ENCODE results near the gene RIMS4.
A peak's percentile ranks its signal among the peaks of the same experiment; 100 is the strongest.

RIMS4 gene

DNA sequence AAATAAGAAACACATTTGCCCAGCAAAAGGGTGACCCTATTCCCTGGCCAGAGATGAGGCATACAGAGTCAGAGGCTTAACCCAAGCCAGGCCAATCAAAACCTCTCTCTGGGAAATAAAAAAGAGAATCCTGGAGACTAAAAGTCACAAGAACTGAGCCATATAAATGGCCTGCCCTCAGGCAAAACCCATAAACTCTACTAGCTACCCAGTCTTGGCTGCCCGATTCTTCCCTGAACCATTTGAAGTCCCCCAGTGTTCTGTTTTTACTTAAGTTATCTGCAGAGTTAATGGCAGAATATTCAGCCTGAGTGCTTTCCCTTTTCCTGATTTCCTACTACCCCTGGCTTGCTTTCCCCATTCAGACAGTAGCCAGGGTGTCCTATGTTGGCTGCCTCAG is 50.8 kb downstream of the RIMS4 start:
- DNase-seq, result no peak

DNA sequence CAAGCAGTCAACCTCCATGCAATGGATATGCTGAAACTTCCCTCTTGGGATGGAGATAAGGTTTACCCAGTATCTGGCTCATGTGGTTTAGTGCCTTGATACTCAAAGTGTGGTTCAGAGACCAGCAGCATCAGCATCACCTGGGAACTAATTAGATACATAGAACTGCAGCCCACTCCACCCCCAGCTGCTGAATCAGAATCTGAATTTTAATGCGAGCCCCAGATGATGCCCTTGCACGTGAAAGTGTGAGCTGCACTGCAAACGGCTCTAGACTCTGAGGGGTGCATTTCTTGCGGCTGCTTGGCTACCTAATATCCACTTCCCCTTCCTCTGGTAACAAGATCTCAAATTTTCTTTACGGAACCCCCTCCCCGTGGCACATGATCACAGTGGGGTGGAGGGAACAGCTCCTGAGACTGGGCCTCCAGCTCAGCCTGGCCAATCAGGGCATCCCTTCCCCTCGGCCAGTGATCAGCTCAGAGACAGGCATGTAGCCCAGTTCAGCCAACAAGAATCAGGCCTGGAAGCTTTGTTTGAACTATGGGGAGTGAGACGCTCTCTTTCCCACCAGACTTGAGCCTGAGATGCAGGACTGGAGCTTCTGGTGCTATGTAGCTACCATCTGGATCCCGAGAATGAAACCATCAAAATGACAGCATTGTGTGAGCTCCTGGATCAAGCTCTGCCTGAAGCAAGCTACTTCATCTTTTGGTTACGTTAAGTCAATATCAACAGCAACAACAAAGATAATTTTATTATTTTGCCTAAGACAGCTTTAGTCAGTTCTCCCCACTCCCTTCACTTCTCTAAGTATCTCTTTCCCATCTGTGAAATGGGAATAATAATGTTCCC is 51.9 kb downstream of the RIMS4 start:
- no peak for DNase-seq

DNA sequence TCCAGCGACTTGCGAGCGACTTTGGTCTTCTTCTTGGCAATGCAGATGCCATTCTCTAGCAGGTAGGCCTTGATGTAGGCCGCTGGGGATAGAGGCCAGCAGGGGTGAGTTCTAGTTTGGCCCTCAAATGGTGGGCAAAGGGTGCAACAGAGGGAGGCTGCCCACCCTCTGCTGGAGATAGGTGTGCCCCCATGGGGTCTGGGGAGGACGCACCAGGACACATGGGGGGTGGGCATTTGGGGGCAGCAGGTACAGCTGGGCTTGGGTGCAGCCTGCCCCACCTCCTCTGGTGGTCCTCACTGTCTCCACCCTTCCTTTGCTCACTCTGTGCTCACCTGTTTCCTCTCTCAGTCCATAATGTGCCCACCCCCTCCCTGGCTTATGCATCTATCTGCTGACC is 53.4 kb downstream of the RIMS4 start:
- DNase-seq, result no peak

DNA sequence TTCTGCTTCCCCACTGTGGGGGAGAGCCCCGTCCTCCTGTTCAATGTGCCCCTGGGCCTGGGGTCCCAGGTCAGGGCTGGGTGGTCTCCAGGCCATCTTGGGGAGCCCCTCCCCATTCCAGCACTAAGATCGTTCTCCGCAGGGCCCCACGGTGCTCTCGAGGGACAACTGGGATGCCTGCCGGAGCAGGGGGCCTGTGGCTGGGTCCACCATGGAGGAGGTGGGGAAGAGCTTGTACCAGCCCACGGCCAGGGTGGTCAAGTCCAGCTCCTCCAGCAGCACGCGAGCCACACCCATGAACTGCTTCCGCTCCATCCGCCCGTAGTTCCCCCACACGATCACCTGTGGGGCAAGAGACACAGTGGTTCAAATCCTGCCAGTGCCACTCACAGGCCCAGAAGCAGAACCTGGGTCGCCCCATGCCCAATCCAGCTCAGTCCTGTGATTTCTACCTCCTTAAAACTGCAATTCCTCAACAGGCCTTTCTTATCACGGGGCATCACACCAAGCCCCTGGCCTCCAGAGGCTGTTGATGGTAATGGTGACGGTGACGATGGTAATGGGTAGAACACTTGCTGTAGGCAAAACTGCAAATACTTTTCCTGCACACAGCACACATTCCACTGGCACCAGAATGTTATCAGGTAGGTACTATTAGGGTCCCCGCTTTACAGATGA is 54.2 kb downstream of the RIMS4 start:
- DNase-seq, result no peak

DNA sequence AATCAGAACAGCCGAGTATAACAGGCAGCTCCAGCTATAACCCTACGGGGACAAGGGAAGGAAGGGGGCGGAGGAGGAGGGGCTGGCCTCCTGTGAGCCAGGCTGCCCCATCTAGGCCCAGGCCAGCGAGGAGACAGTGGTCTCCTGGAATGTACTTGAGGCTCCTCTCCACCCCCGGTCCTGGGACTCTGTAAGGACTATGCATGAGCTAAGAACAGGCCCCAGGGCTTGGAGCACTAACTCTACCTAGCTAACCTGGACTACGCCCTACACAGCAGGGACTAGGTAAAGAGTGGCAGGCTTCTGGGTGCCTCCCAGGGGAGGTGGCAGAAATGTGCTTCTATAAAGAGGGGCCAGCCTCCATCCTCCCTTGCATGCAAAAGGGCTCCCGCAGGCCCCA is 55.8 kb downstream of the RIMS4 start:
- no peak for DNase-seq

DNA sequence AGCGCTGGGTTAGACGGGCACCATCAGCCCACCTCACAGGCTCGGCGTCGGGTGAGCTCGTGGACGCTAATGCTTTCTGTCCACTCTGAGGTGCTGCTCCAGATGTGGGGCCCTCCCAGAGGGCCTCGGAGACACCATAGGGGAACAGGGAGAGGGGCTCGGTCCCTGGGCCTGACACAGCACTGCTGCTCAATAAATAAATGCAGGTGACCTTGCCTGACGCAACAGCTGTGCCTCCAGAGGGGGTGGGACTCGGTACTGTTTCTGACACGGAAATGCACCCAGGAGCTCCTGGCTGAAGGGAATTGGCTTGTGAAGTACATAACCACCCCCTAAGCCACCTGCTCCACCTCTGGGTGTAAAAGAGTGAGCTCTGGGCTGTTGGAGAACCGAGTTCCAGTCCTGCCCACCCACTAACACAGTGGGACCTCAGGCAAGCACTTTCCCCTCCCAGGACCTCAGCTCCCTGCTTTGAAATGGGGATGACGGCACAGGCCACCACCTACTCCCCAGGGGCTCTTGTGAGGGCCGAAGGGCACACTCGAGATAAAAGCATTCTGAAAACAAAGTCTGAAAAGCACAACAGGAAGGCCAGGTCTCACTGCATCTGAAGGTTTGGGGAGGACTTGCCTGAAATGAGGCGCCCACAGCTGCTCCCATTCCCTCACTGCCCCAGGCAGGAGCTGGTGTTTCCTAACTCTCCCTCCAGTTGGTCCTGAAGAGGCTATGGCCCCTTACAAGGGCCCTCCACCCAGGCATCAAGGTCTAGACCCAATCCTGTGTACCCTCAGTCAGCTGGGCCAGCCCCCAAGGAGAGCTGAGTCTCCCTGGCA is 58.0 kb downstream of the RIMS4 start:
- DNase-seq, result no peak

DNA sequence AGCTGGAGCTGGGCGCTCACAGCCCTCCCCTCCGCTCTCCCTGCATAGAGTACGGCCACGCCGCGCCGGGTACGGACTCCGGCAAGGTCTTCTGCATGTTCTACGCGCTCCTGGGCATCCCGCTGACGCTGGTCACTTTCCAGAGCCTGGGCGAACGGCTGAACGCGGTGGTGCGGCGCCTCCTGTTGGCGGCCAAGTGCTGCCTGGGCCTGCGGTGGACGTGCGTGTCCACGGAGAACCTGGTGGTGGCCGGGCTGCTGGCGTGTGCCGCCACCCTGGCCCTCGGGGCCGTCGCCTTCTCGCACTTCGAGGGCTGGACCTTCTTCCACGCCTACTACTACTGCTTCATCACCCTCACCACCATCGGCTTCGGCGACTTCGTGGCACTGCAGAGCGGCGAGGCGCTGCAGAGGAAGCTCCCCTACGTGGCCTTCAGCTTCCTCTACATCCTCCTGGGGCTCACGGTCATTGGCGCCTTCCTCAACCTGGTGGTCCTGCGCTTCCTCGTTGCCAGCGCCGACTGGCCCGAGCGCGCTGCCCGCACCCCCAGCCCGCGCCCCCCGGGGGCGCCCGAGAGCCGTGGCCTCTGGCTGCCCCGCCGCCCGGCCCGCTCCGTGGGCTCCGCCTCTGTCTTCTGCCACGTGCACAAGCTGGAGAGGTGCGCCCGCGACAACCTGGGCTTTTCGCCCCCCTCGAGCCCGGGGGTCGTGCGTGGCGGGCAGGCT is 60.1 kb downstream of the RIMS4 start:
- DNase-seq, result no peak

DNA sequence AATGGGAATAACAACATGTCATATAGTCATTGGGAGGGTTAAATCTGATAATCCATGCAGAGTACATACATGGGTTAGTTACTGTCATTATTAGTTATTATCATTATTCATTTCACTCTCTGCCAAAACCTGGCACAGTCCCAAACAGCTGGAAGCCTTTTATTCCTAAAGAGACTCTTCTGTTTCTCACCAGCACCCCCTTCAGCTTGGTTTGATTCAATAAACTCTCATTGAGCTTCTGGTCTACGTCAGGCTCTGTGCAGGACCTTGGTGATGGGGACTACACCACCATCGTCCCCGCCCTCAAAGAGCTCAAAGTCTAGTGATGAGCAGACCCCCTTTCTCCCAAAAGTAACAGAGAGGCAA is 62.4 kb downstream of the RIMS4 start:
- DNase-seq, result no peak

DNA sequence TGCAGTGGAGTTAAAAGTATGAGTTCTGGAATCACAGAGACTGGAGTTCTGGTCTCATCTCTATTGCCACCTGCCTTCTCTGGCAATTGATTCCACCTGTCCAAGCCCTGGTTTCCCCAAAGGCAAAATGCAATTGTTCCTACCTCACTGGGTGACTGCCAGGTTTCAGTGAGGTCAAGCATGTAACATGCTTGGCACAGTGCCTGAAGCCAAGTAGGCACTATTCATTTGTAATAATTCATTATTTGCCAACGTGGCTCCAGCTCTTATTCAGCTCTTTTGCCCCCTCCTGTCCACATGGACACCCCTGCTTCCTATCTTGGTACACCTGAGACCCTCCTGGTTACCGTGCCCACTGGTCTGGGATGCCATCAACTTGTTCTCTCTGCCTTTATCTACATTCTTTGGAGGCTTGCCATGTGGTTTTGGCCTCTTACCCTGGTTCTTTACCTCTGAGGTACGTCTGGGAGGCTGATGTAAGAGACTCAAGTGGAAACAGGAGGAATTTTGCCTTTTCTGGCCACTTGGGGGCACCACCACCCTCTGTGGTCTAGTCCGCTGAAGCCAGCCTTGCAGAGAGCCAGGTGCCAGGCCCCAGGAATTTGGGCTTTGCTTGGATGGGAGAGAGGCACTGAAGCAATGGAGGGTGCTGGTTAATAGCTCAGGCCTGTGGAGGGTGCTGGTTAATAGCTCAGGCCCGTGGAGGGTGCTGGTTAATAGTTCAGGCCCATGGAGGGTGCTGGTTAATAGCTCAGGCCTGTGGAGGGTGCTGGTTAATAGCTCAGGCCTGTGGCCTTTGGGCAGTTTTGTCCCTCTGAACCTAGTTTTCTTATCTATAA is 63.0 kb downstream of the RIMS4 start:
- no peak for DNase-seq

DNA sequence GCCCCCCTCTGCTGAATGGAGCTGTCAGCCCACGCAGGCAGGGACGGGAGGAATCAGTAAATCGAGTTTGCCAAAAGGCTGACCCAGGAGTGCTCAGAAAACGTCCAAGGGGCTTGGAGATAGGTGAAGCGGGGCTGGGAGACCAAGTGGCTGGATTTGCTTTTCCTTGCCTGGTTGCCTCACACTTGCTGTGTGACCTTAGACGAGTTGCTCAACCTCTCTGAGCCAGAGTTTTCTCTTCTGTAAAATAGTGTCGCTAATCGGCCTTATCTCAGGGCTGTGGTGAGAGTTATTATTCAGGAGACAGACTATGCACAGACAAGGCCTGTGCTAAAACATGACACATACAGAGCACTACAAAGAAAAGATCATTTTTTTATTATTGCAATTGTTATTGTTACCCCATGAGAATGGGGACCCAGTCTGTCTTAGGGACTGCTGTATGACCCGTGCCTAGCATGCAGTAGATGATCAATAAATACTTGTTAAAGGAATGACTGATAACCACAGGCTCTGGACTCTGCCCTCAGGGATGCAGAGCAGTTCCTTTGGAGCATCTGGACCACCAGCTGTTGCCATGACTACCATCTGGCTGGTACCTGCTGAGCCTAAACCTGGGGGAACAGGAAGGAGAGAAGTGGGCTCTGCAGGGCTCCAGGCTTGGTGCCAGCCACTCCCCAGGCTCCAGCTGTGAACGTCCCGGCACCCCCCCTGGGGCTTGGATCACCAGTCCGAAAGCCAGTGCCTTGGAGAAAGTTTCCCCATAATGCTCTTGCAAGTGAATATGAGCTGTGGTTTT is 63.8 kb downstream of the RIMS4 start:
- DNase-seq, result no peak

DNA sequence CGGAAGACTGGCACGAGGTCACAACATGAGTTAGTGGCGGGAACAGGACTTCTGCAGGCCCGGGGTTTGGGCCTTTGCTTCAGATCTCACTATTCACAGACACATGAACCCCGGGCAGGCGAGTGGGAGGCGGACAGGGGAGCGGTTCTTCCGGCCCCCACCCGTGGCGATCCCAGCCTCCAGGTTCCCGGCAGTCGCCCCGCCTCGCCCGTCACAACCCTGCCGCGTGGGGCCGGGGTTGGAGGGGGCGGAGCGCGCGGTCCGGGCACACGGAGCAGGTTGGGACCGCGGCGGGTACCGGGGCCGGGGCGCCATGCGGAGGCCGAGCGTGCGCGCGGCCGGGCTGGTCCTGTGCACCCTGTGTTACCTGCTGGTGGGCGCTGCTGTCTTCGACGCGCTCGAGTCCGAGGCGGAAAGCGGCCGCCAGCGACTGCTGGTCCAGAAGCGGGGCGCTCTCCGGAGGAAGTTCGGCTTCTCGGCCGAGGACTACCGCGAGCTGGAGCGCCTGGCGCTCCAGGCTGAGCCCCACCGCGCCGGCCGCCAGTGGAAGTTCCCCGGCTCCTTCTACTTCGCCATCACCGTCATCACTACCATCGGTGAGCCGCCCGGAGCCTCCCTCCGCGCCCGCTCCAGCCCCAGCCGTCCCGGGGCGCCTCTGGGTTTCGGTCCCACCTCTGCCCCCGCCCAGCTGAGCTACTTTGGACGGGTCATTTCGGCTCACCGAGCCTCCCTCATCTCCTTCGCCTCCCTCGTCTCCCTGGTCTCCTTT is 64.6 kb downstream of the RIMS4 start, which contains the start of gene KCNK15:
Gene KCNK15 (plus strand): TSS at position 268 of the 769 bp plus-strand sequence. CDS start 46 bp downstream, at position 314.
- peak; percentile 20 for DNase-seq

DNA sequence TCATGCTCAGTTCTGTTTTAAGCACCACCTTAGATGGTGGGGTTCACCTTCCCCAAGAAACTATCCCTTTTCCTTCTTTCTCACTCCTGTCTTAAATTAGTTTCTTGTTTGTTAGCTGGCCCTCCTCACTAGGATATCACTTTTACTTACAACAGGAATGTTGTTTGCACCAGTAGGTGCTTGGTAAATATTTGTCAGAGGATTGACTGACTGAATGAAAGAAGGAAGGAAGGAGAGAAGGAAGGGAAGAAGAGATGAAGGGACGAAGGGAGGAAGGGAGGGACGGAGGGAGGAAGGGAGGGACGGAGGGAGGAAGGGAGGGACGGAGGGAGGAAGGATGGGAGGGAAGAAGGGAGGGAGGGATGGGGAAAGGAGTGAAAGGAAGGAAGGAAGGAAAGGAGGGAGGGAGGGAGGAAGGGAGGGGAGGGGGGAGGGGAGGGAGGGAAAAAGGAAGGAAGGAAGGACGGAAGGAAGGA is 65.2 kb downstream of the RIMS4 start:
- DNase-seq, result no peak

DNA sequence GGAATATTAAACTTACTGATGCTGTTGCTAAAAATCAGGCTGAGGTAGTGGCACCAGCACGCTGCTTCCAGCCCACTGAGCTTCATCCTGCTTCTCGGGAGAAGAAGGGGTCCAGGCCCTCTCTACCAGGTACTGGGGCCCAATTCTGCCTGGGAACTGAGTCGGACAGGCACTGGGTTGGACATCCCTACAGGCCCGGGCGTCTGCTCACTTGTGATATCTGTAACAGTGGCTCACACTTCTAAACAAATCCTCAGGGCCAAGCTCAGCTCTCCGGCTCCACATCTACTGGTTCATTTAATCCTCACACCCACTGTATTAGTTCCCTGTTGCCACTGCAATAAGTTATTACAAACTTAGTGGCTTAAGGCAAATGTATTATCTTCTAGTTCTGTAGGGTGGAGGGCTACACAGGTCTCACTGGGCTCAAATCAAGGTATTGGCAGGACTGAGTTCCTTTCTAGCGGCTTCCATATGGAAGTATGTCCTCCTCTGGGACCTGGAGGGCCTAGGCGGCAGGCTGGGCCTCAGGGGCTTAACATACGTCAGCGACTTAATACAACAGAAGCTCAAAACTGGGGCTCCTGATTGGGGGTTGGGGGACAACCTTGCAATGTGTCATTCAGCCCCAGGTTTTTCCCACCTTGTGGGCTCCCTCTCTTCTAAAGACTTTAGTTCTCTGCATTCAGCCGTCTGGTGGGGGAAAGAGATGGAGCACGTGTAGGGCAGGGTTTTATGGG is 66.3 kb downstream of the RIMS4 start:
- no peak for DNase-seq

DNA sequence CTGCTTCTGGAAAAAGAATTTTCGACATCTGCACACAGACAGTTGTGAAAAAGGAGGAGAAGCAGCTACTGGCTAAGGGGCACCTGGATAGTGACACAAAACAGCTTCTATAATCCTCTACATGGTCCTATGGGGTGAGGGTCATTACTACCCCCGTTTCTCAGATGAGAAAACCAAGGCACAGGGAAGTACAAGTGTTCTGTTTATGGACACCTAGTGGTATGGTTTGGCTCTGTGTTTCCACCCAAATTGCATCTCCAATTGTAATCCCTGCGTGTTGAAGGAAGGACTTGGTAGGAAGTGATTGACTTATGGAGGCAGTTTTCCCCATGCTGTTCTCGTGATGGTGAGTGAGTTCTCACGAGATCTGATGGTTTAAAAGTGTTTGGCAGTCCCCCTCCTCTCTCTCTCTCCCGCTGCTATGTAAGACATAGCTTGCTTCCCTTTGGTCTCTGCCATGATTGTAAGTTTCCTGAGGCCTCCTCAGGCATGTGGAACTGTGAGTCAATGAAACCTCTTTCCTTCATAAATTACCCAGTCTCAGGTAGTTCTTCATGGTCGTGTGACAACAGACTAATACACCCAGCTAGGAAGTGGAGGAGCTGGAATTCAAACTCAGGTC is 67.2 kb downstream of the RIMS4 start:
- no peak for DNase-seq

DNA sequence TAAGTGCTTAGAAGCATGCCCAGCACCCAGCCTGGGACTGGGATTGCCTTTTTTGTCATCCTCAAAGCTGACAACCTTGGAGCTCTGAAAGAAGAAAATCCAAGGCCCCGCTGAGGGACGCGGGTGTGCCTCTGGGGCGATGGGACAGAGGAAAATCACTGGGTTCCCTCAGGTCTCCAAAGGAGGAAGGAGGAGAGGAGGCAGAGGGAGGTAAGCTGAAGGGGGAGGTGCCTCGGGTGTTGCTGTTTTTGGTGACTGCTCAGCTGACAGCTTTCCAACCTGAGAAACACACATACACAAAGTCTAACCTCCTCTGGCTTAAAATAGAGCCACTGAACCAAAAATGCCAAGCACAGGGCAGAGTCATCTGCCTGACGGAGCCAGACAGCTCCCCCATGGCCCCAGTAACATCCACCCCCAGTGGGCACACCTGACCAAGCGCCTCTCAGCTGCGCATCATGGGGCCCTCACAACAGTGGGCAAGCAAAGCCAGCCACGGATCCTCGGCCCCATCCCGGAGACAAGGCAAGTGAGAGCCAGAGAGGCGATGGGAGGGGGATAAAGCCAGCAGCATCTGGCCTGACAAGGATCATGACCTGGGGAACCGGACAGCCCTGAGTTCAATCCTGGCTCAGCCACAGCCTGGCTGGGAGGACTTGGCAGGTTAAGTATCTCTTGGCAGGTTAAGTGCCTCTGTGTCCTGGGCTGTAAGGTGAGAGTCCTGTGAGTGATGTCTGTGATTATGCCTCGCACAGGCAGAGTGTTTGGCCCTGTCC is 67.9 kb downstream of the RIMS4 start:
- no peak for DNase-seq

DNA sequence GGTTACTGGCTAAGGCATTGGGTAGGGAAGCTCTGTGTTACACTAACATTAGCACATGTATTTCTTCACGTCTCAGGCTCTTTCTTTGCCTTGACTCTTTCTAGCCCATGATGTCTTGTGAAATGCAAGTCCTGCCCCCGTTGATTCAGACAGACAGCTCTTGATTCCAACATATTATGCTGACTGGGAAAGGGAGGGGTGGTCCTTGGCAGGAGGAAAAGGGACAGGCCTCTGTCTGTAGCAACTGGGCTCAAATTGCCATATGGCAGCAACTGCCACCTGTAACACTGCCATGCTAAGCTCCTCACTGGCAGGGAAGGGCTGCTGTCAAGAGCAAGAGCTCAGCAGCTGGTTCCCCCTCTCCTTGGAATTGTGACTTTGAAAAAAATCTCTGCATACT is 70.4 kb downstream of the RIMS4 start:
- no peak for DNase-seq

DNA sequence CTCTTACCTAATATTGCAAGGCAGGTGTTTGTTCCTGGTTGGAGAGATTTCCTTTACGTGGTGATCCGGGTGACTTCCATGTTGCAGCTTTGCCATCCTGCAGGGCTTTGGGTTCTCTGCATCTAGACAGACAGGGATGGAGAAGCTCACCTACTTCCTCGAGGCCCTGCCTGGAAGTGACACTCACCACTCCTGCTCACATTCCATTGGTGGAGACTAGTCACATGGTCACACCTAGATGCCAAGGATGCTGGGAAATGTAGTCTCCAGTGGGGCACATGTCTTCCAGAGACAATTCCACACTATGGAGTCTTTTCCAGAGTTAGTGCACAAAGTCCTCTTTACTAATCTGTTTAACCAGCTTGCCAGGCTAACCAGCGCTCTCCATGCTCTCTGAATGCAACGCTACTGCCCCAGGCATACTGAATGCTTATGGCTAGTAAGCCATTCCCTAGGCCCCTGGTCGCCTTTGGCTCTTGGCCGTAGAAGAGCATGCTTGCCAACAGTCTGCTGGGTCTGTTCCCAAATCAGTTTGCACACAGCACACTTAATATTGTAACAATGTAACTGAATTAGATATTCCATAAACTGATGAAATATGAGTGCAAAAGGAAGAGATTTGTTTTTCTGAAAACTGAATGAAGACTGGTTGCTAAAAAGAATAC is 71.4 kb downstream of the RIMS4 start:
- DNase-seq, result no peak

All from activated gamma-delta T cell (primary cell).